Trophoblast cell (in vitro differentiated cells and primary cell): Measurements from ENCODE around the gene LMO2.

Source experiments
- DNase-seq, 2 donors: peaks; one replicate each; pipeline ENCODE4 v3.0.0-alpha.2; 2016
- H2AFZ ChIP-seq: 2 replicates; pipeline ENCODE4 v1.6.1; 2013; ENCODE audit warnings: low read length, moderate library complexity, mild to moderate bottlenecking; ENCODE audit not compliant: insufficient read depth, poor library complexity
- H2AK5ac ChIP-seq: 2 replicates; pipeline ENCODE4 v1.6.1; 2013; ENCODE audit warnings: mild to moderate bottlenecking, low read length
- H2BK120ac ChIP-seq: 2 replicates; pipeline ENCODE4 v1.6.1; 2013; ENCODE audit warnings: low read length, mild to moderate bottlenecking, moderate library complexity; ENCODE audit not compliant: insufficient read depth, poor library complexity
- H2BK12ac ChIP-seq: 2 replicates; pipeline ENCODE4 v1.6.1; 2013; ENCODE audit warnings: mild to moderate bottlenecking, low read length, moderate library complexity
- H2BK5ac ChIP-seq: 2 replicates; pipeline ENCODE4 v1.6.1; 2013; ENCODE audit warnings: low read length, low read depth, moderate library complexity, mild to moderate bottlenecking; ENCODE audit not compliant: poor library complexity
- H3K14ac ChIP-seq: 2 replicates; pipeline ENCODE4 v1.6.1; 2013; ENCODE audit warnings: mild to moderate bottlenecking, low read length
- H3K18ac ChIP-seq: 2 replicates; pipeline ENCODE4 v1.6.1; 2013; ENCODE audit warnings: mild to moderate bottlenecking, low read length
- H3K23ac ChIP-seq: 2 replicates; pipeline ENCODE4 v1.6.1; 2013; ENCODE audit warnings: low read length
- H3K27ac ChIP-seq: 2 replicates; pipeline ENCODE4 v1.5.1; 2013; ENCODE audit warnings: low read depth, mild to moderate bottlenecking, inconsistent platforms, low read length, moderate library complexity
- H3K27me3 ChIP-seq: 2 replicates; pipeline ENCODE4 v1.6.1; 2013; ENCODE audit warnings: inconsistent platforms, mild to moderate bottlenecking, low read length, moderate library complexity; ENCODE audit not compliant: insufficient read depth
- H3K36me3 ChIP-seq, 2 experiments: 1 replicate in 1 of 2; 2 replicates in 1 of 2; pipeline ENCODE4 v1.6.1; 2013; ENCODE audit warnings: low read length in 2 of 2, mild to moderate bottlenecking in 2 of 2, moderate library complexity in 1 of 2; ENCODE audit not compliant: insufficient read depth in 2 of 2, control insufficient read depth in 1 of 2
- H3K4ac ChIP-seq: 2 replicates; pipeline ENCODE4 v1.6.1; 2013; ENCODE audit warnings: low read depth, mild to moderate bottlenecking, low read length, moderate library complexity
- H3K4me1 ChIP-seq, 2 experiments: 1 replicate in 1 of 2; 2 replicates in 1 of 2; pipeline ENCODE4 v1.6.1; 2013; ENCODE audit warnings: low read length in 2 of 2, mild to moderate bottlenecking in 2 of 2, moderate library complexity in 1 of 2; ENCODE audit not compliant: insufficient read depth in 2 of 2, control insufficient read depth in 1 of 2
- H3K4me2 ChIP-seq: 2 replicates; pipeline ENCODE4 v1.6.1; 2013; ENCODE audit warnings: inconsistent platforms, mild to moderate bottlenecking, low read length, moderate library complexity
- H3K4me3 ChIP-seq: 2 replicates; pipeline ENCODE4 v1.5.1; 2013; ENCODE audit warnings: mild to moderate bottlenecking, low read depth, low read length, inconsistent platforms
- H3K79me1 ChIP-seq: one replicate; pipeline ENCODE4 v1.6.1; 2013; ENCODE audit warnings: low read length
- H3K79me2 ChIP-seq: 2 replicates; pipeline ENCODE4 v1.6.1; 2013; ENCODE audit warnings: low read length, mild to moderate bottlenecking; ENCODE audit not compliant: control insufficient read depth, insufficient read depth, poor library complexity
- H3K9ac ChIP-seq: 2 replicates; pipeline ENCODE4 v1.6.1; 2013; ENCODE audit warnings: mild to moderate bottlenecking, low read length
- H3K9me3 ChIP-seq: 2 replicates; pipeline ENCODE4 v1.6.1; 2013; ENCODE audit warnings: low read depth, mild to moderate bottlenecking, control low read depth, inconsistent platforms, low read length; ENCODE audit not compliant: insufficient read depth
- H4K12ac ChIP-seq: 2 replicates; pipeline ENCODE4 v1.6.1; 2013; ENCODE audit warnings: low read depth, mild to moderate bottlenecking, low read length, moderate library complexity
- H4K8ac ChIP-seq: 2 replicates; pipeline ENCODE4 v1.6.1; 2013; ENCODE audit warnings: low read depth, mild to moderate bottlenecking, low read length, moderate library complexity
- H4K91ac ChIP-seq: one replicate; pipeline ENCODE4 v1.6.1; 2013; ENCODE audit warnings: low read depth, mild to moderate bottlenecking, low read length, moderate library complexity
- WGBS: extraction: QIAGEN DNeasy Blood & Tissue Kit; methylation state at CpG from one replicate; pipeline ENCODE4 v1.1.7; 2013; ENCODE audit warnings: missing lambda C conversion rate; ENCODE audit not compliant: insufficient read length, insufficient coverage; ENCODE audit errors: extremely low coverage; 5-methylcytosine and 5-hydroxymethylcytosine counted together

The LMO2 gene

DNA sequence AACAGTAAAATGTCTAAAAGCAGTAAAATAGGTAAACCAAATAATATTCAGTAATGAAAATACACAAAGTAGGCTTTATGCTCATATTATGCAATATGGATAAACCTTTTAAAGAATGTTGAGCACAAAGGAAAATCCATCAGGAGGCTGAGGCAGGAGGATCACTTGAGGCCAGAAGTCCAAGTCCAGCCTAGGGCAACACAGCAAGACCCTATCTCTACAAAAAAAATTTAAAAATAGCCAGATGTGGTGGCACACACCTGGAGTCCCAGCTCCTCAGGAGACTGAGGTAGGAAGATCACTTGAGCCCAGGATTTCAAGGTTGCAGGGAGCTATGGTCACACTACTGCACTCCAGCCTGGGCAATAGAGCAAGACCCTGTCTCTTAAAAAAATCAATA, 17.7 kb upstream of the LMO2 start:
- Histone ChIP-seq H2AFZ (no peak overlapping the region), H3K36me3 (no peaks in the 10 kb centered on the region), H3K18ac (no peak overlapping the region), H4K91ac (no peak overlapping the region), H3K79me2 (no peaks in the 10 kb centered on the region), H2BK120ac (no peak overlapping the region), H3K4me3 (no peak overlapping the region), H3K9ac (no peak overlapping the region), H3K9me3 (peaks cover 2% of the 10 kb centered on the region), H3K4me1 (peaks cover 0 to 4% of the 10 kb centered on the region in 2 experiments), H3K14ac (no peak overlapping the region), H2BK5ac (no peak overlapping the region), H4K12ac (no peak overlapping the region), H3K27ac (no peak overlapping the region), H3K23ac (no peak overlapping the region), H3K79me1 (no peaks in the 10 kb centered on the region), H4K8ac (no peak overlapping the region), H3K4me2 (no peak overlapping the region), H2AK5ac (no peak overlapping the region), H2BK12ac (no peak overlapping the region), H3K4ac (no peak overlapping the region), H3K27me3 (no peaks in the 10 kb centered on the region)
- DNase-seq, result no peak

DNA sequence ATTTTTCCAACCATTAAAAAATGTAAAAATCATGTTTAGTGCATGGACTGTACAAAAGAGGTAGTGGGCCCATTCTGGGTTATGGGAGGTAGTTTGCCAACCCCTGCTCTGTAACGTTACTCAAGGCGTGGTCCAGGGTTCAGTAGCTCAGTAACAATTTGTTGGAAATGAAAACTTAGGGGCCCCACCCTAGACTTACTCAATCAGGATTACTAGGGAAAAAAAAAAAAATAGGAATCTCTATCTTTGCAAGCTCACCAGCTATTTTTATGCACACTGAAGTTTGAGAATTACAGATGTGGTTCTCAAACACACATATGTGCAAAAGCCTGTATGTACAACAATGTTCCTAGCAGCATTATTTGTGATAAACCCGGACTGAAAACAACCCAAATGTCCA, 17.3 kb upstream of the LMO2 start:
- Histone ChIP-seq H3K9me3 (peaks cover 2% of the 10 kb centered on the region), H3K14ac (no peak overlapping the region), H3K4ac (no peak overlapping the region), H3K27ac (no peak overlapping the region), H3K9ac (no peak overlapping the region), H3K79me2 (no peaks in the 10 kb centered on the region), H3K4me1 (peaks cover 0 to 4% of the 10 kb centered on the region in 2 experiments), H4K12ac (no peak overlapping the region), H3K36me3 (no peaks in the 10 kb centered on the region), H2AK5ac (no peak overlapping the region), H2BK120ac (no peak overlapping the region), H3K79me1 (no peaks in the 10 kb centered on the region), H3K4me3 (no peak overlapping the region), H4K91ac (no peak overlapping the region), H4K8ac (no peak overlapping the region), H3K23ac (no peak overlapping the region), H2BK12ac (no peak overlapping the region), H3K18ac (no peak overlapping the region), H2BK5ac (no peak overlapping the region), H2AFZ (no peak overlapping the region), H3K27me3 (no peaks in the 10 kb centered on the region), H3K4me2 (no peak overlapping the region)
- DNase-seq, result no peak
- no CpG with 5 or more reads among the region's 3 CpGs for WGBS

DNA sequence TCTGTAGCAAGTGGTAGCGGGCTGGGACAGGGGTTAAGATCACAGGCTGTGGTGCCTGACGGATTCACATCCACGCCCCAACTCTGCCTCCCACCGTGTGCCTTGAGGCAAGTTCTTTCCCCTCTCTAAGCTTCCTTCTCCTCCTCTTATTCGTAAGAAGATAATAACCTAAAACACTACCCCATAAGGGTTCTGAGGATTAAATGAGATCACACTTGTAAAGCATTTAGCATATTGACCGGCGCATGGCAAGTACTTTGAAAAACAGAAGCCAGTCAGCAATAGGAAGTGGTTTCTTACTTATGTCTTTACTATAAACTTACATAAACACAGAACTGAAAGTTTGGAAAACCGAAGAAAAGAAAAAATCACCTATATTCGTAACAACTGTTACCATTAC, 15.5 kb upstream of the LMO2 start:
- no peak overlapping the region for H2BK12ac ChIP-seq
- WGBS, result no CpG with 5 or more reads among the region's 9 CpGs
- H3K79me2 ChIP-seq, result no peaks in the 10 kb centered on the region
- H2AK5ac ChIP-seq, result no peak overlapping the region
- peaks cover 0 to 4% of the 10 kb centered on the region in 2 experiments for H3K4me1 ChIP-seq
- no peak overlapping the region for H2AFZ ChIP-seq
- H4K12ac ChIP-seq, result no peak overlapping the region
- H3K9ac ChIP-seq, result no peak overlapping the region
- no peak overlapping the region for H3K4me3 ChIP-seq
- no peak overlapping the region for H4K91ac ChIP-seq
- H3K9me3 ChIP-seq, result peaks cover 2% of the 10 kb centered on the region
- H4K8ac ChIP-seq, result no peak overlapping the region
- no peak overlapping the region for H3K23ac ChIP-seq
- H3K79me1 ChIP-seq, result no peaks in the 10 kb centered on the region
- no peak overlapping the region for H3K4ac ChIP-seq
- no peak overlapping the region for H2BK5ac ChIP-seq
- no peak overlapping the region for H3K27ac ChIP-seq
- H3K36me3 ChIP-seq, result no peaks in the 10 kb centered on the region
- H2BK120ac ChIP-seq, result no peak overlapping the region
- H3K4me2 ChIP-seq, result no peak overlapping the region
- no peaks in the 10 kb centered on the region for H3K27me3 ChIP-seq
- DNase-seq, result no peak
- no peak overlapping the region for H3K14ac ChIP-seq
- no peak overlapping the region for H3K18ac ChIP-seq

DNA sequence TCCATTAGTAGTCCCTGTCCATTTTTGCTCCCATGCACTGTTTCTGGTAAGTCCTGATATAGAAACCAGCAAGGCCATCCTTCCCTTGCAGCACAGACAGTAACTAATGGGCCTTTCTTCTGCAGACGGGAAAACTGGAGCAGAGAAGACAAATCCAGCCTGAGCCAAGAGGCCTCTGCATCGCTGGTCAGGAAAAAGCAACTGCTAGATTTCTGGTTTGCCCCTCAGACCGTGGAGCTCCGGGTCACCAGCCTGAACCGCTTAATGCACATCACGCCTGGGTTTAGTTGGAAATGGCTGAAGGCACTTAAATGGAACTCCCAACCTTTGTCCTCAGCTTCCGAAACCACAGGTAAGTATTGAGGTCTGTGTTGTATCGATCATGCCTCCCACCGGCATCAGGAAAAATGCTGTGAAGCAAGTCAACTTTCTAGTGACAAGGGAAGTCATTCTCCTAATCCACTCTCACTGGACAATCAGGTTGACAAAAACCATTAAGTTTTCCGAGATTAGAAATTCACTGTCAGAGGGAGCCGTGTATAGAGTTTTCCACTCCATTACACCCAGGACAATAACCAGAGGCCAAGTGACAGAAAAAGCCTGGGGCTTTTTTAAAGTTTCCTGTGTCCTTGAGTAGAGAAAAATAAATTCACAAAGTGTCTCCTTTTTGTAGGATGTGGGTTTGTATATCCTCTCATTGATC, 14.8 kb upstream of the LMO2 start:
- no peak overlapping the region for H3K4me3 ChIP-seq
- H4K91ac ChIP-seq, result no peak overlapping the region
- H3K23ac ChIP-seq, result no peak overlapping the region
- H3K79me1 ChIP-seq, result no peaks in the 10 kb centered on the region
- H3K27me3 ChIP-seq, result no peaks in the 10 kb centered on the region
- DNase-seq, result no peak
- H4K8ac ChIP-seq, result no peak overlapping the region
- H2BK12ac ChIP-seq, result no peak overlapping the region
- no peak overlapping the region for H3K18ac ChIP-seq
- H4K12ac ChIP-seq, result no peak overlapping the region
- H2BK5ac ChIP-seq, result no peak overlapping the region
- peaks cover 0 to 4% of the 10 kb centered on the region in 2 experiments for H3K4me1 ChIP-seq
- H3K4me2 ChIP-seq, result no peak overlapping the region
- H3K79me2 ChIP-seq, result no peaks in the 10 kb centered on the region
- H3K27ac ChIP-seq, result no peak overlapping the region
- peaks cover 2% of the 10 kb centered on the region for H3K9me3 ChIP-seq
- no peak overlapping the region for H3K14ac ChIP-seq
- H2BK120ac ChIP-seq, result no peak overlapping the region
- no CpG with 5 or more reads among the region's 11 CpGs for WGBS
- no peak overlapping the region for H3K4ac ChIP-seq
- no peaks in the 10 kb centered on the region for H3K36me3 ChIP-seq
- no peak overlapping the region for H2AFZ ChIP-seq
- H3K9ac ChIP-seq, result no peak overlapping the region
- no peak overlapping the region for H2AK5ac ChIP-seq
